GM19467 (cell line): ENCODE measurements around the gene CSNK1G2.
"Not testable (repeated sequence)": the region's sequence is repeated elsewhere in the genome, so short reads cannot be mapped to it uniquely, and the experiment has no call there.

Experiments used
- ATAC-seq: cut with Tn5 transposase; IDR thresholded peaks from one replicate; pipeline ENCODE4 v1.9.1; 2021; ENCODE audit warnings: mild to moderate bottlenecking, moderate library complexity; ENCODE audit not compliant: unreplicated experiment

CSNK1G2 gene

GRCh38 chr19:1986357-1987162 lies 45.6 kb downstream of the CSNK1G2 start:
- ATAC-seq: no peak

- no peak for ATAC-seq
Observed at GRCh38 chr19:1987197-1988187, 46.5 kb downstream of the CSNK1G2 start.

- ATAC-seq: not testable (repeated sequence)
Observed at GRCh38 chr19:1988464-1988863, 47.5 kb downstream of the CSNK1G2 start.

GRCh38 chr19:1989513-1990229 lies 48.7 kb downstream of the CSNK1G2 start:
- no peak for ATAC-seq

- no peak for ATAC-seq
Observed at GRCh38 chr19:1990230-1991017, 49.5 kb downstream of the CSNK1G2 start.

GRCh38 chr19:1991018-1991913 lies 50.3 kb downstream of the CSNK1G2 start:
- no peak for ATAC-seq

GRCh38 chr19:1992759-1993260 lies 51.8 kb downstream of the CSNK1G2 start:
- no peak for ATAC-seq

- no peak for ATAC-seq
Observed at GRCh38 chr19:1997353-1998233, 56.6 kb downstream of the CSNK1G2 start.

GRCh38 chr19:1998712-1999708 lies 58.0 kb downstream of the CSNK1G2 start:
- ATAC-seq: no peak

GRCh38 chr19:1999856-2000515 lies 59.0 kb downstream of the CSNK1G2 start:
- ATAC-seq: no peak

- no peak for ATAC-seq
Observed at GRCh38 chr19:2003874-2004273, 62.9 kb downstream of the CSNK1G2 start.

GRCh38 chr19:2010135-2010668 lies 69.2 kb downstream of the CSNK1G2 start:
- ATAC-seq: no peak

- ATAC-seq: no peak
Observed at GRCh38 chr19:2011169-2011568, 70.2 kb downstream of the CSNK1G2 start.

GRCh38 chr19:2012941-2013682 lies 72.1 kb downstream of the CSNK1G2 start:
- no peak for ATAC-seq

GRCh38 chr19:2013683-2013961 lies 72.7 kb downstream of the CSNK1G2 start:
- no peak for ATAC-seq

GRCh38 chr19:2014131-2014571 lies 73.2 kb downstream of the CSNK1G2 start:
- no peak for ATAC-seq
